SH-SY5Y (cell line): ENCODE measurements around the gene FBXO38.

Source experiments
- GATA2 ChIP-seq: IDR thresholded peaks from 2 replicates; pipeline ENCODE4 v1.6.1; 2011; ENCODE audit warnings: mild to moderate bottlenecking, low read depth, low read length
- GATA3 ChIP-seq: IDR thresholded peaks from 2 replicates; pipeline ENCODE4 v1.6.1; 2011; ENCODE audit warnings: low read depth, mild to moderate bottlenecking, low read length, moderate library complexity

- TF ChIP-seq GATA3 (no peak), GATA2 (no peak)
Measured at GRCh38 chr5:148383564-148384379, at the start of gene FBXO38.
